Ishikawa (cell line): ENCODE results near the gene CD86.

Source experiments
- CEBPB ChIP-seq: IDR thresholded peaks from 2 replicates; pipeline ENCODE4 v1.6.1; 2012
- CREB1 ChIP-seq: IDR thresholded peaks from 2 replicates; pipeline ENCODE4 v1.6.1; 2012; ENCODE audit warnings: low read depth
- EGR1 ChIP-seq: IDR thresholded peaks from 2 replicates; pipeline ENCODE4 v1.6.1; 2012
- EP300 ChIP-seq: IDR thresholded peaks from 2 replicates; pipeline ENCODE4 v1.6.1; 2012; ENCODE audit warnings: borderline replicate concordance
- FOXM1 ChIP-seq: IDR thresholded peaks from 2 replicates; pipeline ENCODE4 v1.6.1; 2012; ENCODE audit warnings: low read depth, borderline replicate concordance
- MAX ChIP-seq: IDR thresholded peaks from 2 replicates; pipeline ENCODE4 v1.6.1; 2012
- NFIC ChIP-seq: IDR thresholded peaks from 2 replicates; pipeline ENCODE4 v1.6.1; 2012
- RAD21 ChIP-seq: IDR thresholded peaks from 2 replicates; pipeline ENCODE4 v1.6.1; 2012; ENCODE audit warnings: low read depth
- REST ChIP-seq: IDR thresholded peaks from 2 replicates; pipeline ENCODE4 v1.6.1; 2012; ENCODE audit warnings: low read depth, mild to moderate bottlenecking
- TAF1 ChIP-seq: IDR thresholded peaks from 2 replicates; pipeline ENCODE4 v1.6.1; 2012; ENCODE audit warnings: low read depth, mild to moderate bottlenecking
- TCF12 ChIP-seq: IDR thresholded peaks from 2 replicates; pipeline ENCODE4 v1.6.1; 2012; ENCODE audit warnings: low read depth
- TEAD4 ChIP-seq: IDR thresholded peaks from 2 replicates; pipeline ENCODE4 v1.6.1; 2012
- USF1 ChIP-seq: IDR thresholded peaks from 2 replicates; pipeline ENCODE4 v1.6.1; 2012
- YY1 ChIP-seq: IDR thresholded peaks from 2 replicates; pipeline ENCODE4 v1.6.1; 2012; ENCODE audit warnings: low read depth

- TF ChIP-seq EP300 = no peak
- no peak for TF ChIP-seq MAX
- no peak for TF ChIP-seq EGR1
- TF ChIP-seq YY1 = no peak
- TF ChIP-seq RAD21 = no peak
- TF ChIP-seq FOXM1 = no peak
- TF ChIP-seq USF1 = no peak
- no peak for TF ChIP-seq CREB1
- no peak for TF ChIP-seq NFIC
- no peak for TF ChIP-seq REST
- no peak for TF ChIP-seq TCF12
- TF ChIP-seq CEBPB = no peak
- TF ChIP-seq TAF1 = no peak
- no peak for TF ChIP-seq TEAD4
Measured at GRCh38 chr3:122067214-122067550, 12.0 kb downstream of the CD86 start.
